ENCODE measurements around the gene CD109.

Gene CD109

DNA sequence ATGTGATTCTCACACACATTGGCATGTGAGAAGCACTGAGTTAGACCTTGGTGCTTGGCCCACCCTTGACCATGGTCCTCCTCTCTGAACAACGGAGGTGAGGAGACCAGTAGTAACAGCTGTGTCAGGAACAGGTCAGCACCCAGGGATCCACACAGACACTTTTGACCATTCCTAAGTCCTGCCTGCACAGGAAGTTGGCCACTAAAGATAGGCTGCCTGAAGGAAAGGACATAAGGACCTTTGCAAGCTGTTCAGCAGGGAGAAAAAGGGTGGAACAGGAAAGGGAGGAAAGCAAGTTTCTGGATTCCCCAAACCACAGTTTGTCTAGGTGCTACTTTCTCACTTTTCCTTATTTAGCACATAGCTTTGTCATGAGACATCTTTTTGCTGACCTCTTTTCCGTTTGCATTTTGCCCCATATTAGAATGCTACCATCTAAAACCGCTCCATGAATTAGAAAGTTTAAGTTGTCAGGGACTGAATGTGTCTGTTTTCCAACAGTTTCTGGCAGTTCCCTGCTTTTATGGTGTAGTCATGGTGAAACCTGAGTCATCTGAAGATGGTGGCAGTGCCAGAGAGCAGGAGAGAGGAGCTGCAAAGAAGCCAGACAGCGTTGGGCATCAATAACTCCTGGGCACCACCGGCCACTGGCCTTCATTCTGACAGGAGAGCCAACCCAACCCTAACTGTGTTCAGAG lies 1.1 kb upstream of the CD109 start:
- Histone ChIP-seq H3K27me3 (peaks cover 36% of the 10 kb centered on the region), H3K9me3 (no peaks in the 10 kb centered on the region), H3K4me3 (ENCODE audit: low read depth in 1 of 2, low read length in 1 of 2) (no peak overlapping the region), H3K4me1 (ENCODE audit: control insufficient read depth in 1 of 2, insufficient read depth in 1 of 2, low read depth in 1 of 2, low read length in 1 of 2) (peaks cover 27 to 36% of the 10 kb centered on the region in 2 experiments), H3K27ac (no peak overlapping the region), H3K36me3 (no peaks in the 10 kb centered on the region)
- TF ChIP-seq, protein P1, sequence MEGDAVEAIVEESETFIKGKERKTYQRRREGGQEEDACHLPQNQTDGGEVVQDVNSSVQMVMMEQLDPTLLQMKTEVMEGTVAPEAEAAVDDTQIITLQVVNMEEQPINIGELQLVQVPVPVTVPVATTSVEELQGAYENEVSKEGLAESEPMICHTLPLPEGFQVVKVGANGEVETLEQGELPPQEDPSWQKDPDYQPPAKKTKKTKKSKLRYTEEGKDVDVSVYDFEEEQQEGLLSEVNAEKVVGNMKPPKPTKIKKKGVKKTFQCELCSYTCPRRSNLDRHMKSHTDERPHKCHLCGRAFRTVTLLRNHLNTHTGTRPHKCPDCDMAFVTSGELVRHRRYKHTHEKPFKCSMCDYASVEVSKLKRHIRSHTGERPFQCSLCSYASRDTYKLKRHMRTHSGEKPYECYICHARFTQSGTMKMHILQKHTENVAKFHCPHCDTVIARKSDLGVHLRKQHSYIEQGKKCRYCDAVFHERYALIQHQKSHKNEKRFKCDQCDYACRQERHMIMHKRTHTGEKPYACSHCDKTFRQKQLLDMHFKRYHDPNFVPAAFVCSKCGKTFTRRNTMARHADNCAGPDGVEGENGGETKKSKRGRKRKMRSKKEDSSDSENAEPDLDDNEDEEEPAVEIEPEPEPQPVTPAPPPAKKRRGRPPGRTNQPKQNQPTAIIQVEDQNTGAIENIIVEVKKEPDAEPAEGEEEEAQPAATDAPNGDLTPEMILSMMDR (IDR thresholded peaks at IDR 0.05), result no peak

DNA sequence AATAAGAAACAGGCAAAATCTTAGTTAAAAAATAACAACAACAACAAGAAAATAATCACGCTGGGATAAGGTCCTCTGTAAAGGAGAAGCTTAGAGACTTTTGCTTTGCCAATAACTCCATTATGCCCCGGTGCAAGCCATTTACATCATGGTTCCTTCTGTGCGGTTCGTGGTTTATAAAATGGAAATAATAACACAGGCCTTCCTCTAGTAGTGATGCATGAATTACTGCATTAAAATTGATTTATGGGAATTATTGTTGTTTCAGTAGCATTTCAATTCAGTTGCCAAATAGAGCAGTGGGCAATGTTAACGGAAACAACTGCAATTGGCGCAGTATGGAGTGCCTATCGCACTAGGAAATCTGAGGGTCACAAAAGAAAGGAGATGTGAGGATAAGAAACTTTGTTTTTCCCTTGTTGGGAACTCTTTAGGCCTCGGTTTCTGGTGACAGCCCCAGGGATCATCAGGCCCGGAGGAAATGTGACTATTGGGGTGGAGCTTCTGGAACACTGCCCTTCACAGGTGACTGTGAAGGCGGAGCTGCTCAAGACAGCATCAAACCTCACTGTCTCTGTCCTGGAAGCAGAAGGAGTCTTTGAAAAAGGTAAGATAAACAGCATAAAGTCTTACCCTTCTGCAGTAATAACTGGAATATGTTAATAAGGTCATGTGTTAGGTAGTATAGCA lies 1.1 kb downstream of the CD109 start:
- no peak overlapping the region for H3K27ac ChIP-seq
- no peaks in the 10 kb centered on the region for H3K9me3 ChIP-seq
- TF ChIP-seq, protein P1 (IDR thresholded peaks at IDR 0.05), result no peak

DNA sequence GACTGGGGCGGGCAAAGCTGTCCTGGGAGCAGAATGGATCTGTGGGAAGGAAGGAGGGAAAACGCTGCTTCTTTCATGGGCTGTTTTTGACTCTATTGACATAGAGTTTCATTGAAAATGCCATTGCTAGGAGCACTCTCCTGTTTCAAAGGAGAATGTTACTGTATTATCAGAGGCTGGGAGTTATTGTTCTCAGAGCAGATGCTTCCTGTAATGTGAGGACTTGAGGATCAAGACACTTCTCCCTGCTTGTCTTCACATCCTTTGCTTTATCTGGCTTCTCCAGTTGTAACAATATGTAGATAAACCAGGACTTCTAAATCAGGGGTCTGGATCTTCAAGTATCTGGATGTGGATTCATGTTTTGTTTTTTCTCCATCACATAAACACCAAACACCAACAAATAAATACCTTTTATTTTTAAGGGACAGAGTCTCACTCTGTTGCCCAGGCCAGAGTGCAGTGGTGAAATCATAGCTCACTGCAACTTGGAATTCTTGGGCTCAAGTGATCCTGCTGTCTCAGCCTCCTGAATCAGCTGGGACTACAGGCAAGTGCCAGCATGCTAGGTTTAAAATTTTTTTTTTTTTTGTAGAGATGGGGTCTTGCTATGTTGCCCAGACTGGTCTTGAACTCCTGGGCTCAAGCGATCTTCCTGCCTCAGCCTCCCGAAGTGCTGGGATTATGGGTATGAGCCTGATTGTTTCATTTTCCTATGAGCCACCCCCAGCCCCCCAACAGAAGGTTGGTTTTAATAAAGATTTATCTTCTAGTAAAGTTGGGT lies 3.9 kb downstream of the CD109 start:
- Histone ChIP-seq H3K4me3 (ENCODE audit: low read depth in 1 of 2, low read length in 1 of 2) (no peak overlapping the region), H3K27ac (no peak overlapping the region), H3K9me3 (no peaks in the 10 kb centered on the region), H3K4me1 (ENCODE audit: control insufficient read depth in 1 of 2, insufficient read depth in 1 of 2, low read depth in 1 of 2, low read length in 1 of 2) (peaks cover 18 to 22% of the 10 kb centered on the region in 2 experiments), H3K27me3 (peaks cover 27% of the 10 kb centered on the region), H3K36me3 (no peaks in the 10 kb centered on the region)
- TF ChIP-seq, protein P1 (IDR thresholded peaks at IDR 0.05), result no peak

More for the DNA sequence above, 1.1 kb downstream of the CD109 start:
- H3K4me1 ChIP-seq (ENCODE audit: control insufficient read depth in 1 of 2, insufficient read depth in 1 of 2, low read depth in 1 of 2, low read length in 1 of 2), result peaks cover 18 to 22% of the 10 kb centered on the region in 2 experiments
- H3K36me3 ChIP-seq, result no peaks in the 10 kb centered on the region
- peaks cover 36% of the 10 kb centered on the region for H3K27me3 ChIP-seq
- no peak overlapping the region for H3K4me3 ChIP-seq (ENCODE audit: low read depth in 1 of 2, low read length in 1 of 2)

DNA sequence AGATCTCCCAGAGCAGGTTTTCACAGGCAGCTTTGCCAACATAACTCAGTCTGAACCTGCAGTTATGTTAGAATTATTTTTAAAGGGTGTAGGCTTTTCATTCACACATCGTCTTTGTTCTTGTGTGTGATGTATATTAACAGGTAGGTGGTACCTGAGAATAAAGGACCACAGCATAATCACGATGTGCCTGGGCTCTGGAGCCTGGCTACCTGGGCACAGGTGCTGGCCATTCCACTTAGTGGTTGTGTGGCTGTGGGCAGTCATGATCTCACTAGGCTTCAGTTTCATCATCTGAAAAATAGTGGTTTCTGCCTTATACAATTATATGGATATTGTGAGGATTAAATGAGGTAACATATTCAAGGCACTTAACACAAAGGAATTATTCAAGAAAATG lies 6.4 kb downstream of the CD109 start:
- TF ChIP-seq, protein P1 (IDR thresholded peaks at IDR 0.05), result no peak
- Histone ChIP-seq H3K9me3 (no peaks in the 10 kb centered on the region), H3K27ac (no peak overlapping the region), H3K27me3 (peaks cover 1% of the 10 kb centered on the region), H3K4me1 (ENCODE audit: control insufficient read depth in 1 of 2, insufficient read depth in 1 of 2, low read depth in 1 of 2, low read length in 1 of 2) (no peaks in the 10 kb centered on the region), H3K4me3 (ENCODE audit: low read depth in 1 of 2, low read length in 1 of 2) (no peak overlapping the region), H3K36me3 (no peaks in the 10 kb centered on the region)

DNA sequence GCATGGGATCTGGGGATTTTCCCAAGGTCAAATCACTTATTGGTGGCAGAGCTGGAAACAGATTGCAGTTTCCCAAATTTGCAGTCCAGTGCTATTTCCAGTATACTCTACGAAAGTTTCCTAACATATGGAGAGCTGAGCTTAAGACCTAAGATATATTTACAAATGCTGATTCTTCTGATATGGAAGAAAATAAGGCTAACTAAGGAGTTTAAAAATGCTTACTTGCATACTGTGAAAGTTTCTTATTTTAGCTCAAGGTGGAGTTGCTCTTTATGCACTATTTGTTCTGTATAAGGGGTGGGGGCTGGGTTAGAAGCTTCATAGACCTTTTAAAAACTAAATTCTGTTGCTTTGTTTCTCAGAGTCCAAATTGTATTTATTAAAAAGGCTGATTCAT lies 7.5 kb downstream of the CD109 start:
- TF ChIP-seq, protein P1 (IDR thresholded peaks at IDR 0.05), result no peak

More for the DNA sequence above, 7.5 kb downstream of the CD109 start:
- Histone ChIP-seq H3K27ac (no peak overlapping the region), H3K9me3 (no peaks in the 10 kb centered on the region), H3K36me3 (no peaks in the 10 kb centered on the region), H3K27me3 (no peaks in the 10 kb centered on the region), H3K4me1 (ENCODE audit: control insufficient read depth in 1 of 2, insufficient read depth in 1 of 2, low read depth in 1 of 2, low read length in 1 of 2) (no peaks in the 10 kb centered on the region), H3K4me3 (ENCODE audit: low read depth in 1 of 2, low read length in 1 of 2) (no peak overlapping the region)
